OCI-LY7 (cell line): ENCODE data around the gene TMEM221. TPM values are rescaled to one million over a fixed set of nuclear protein-coding genes. Genes with fewer than 3 reads are reported as not detected.

Experiments used
- BruUV-seq: library from RNA; stranded (reverse); fragments of 400-500 nt; replicated peaks from 2 replicates; lab custom pipeline; 2021; lab: Mats Ljungman, UMichigan
- CTCF ChIA-PET: fragments of 300-600 bp; sonication (Branson Sonifier 250); formaldehyde crosslinking; loops from one replicate; lab custom pipeline; 2022; ENCODE audit warnings: antibody characterized with exemption; ENCODE audit not compliant: unreplicated experiment; lab: Charles Lee
- POLR2A ChIA-PET: fragments of 300-600 bp; sonication (Branson Sonifier 250); formaldehyde crosslinking; loops from one replicate; lab custom pipeline; 2022; ENCODE audit warnings: antibody characterized with exemption; lab: Charles Lee
- DNase-seq: peaks from one replicate; pipeline ENCODE4 v3.0.0-alpha.2; 2015; ENCODE audit warnings: low spot score
- H2AFZ ChIP-seq: fragments of 200-600 bp; sonication (generic), shearing (Covaris generic); 2 replicates; pipeline ENCODE4 v1.6.1; 2014; ENCODE audit warnings: mild to moderate bottlenecking, antibody characterized with exemption, low read length, moderate library complexity
- H3K27ac ChIP-seq: fragments of 200-600 bp; sonication (generic); 2 replicates; pipeline ENCODE4 v1.5.1; 2014; ENCODE audit warnings: mixed run types, low read depth, mild to moderate bottlenecking, moderate library complexity, low read length, inconsistent platforms; ENCODE audit not compliant: poor library complexity, severe bottlenecking
- H3K36me3 ChIP-seq: fragments of 200-600 bp; sonication (generic); 2 replicates; pipeline ENCODE4 v1.6.1; 2014; ENCODE audit warnings: mild to moderate bottlenecking, antibody characterized with exemption, low read length, moderate library complexity, mixed read lengths; ENCODE audit not compliant: insufficient read depth
- H3K4me1 ChIP-seq: fragments of 200-600 bp; sonication (generic); 2 replicates; pipeline ENCODE4 v1.5.1; 2014; ENCODE audit warnings: mild to moderate bottlenecking, low read length; ENCODE audit not compliant: insufficient read depth, poor library complexity, severe bottlenecking
- H3K4me2 ChIP-seq: fragments of 200-600 bp; sonication (generic); 2 replicates; pipeline ENCODE4 v1.6.1; 2014; ENCODE audit warnings: mild to moderate bottlenecking, low read length
- H3K4me3 ChIP-seq: fragments of 200-600 bp; sonication (generic); 2 replicates; pipeline ENCODE4 v1.5.1; 2014; ENCODE audit warnings: mild to moderate bottlenecking, low read depth, low read length; ENCODE audit not compliant: poor library complexity, severe bottlenecking
- H3K79me2 ChIP-seq: fragments of 200-600 bp; sonication (generic); 2 replicates; pipeline ENCODE4 v1.6.1; 2016; ENCODE audit warnings: low read depth, mild to moderate bottlenecking, low read length, moderate library complexity, mixed read lengths; ENCODE audit not compliant: insufficient read depth
- H3K9me2 ChIP-seq: fragments of 200-600 bp; sonication (generic); 2 replicates; pipeline ENCODE4 v1.6.1; 2016; ENCODE audit warnings: mild to moderate bottlenecking, low read length, mixed read lengths; ENCODE audit not compliant: insufficient read depth
- H3K9me3 ChIP-seq: fragments of 200-600 bp; sonication (generic); 2 replicates; pipeline ENCODE4 v1.6.1; 2014; ENCODE audit warnings: mild to moderate bottlenecking, mixed run types, low read length, mixed read lengths
- H4K20me1 ChIP-seq: fragments of 200-600 bp; sonication (generic); 2 replicates; pipeline ENCODE4 v1.6.1; 2014; ENCODE audit warnings: mild to moderate bottlenecking, antibody characterized with exemption, low read length, moderate library complexity, mixed read lengths; ENCODE audit not compliant: insufficient read depth
- CTCF ChIP-seq: fragments of 200-600 bp; sonication (generic); conservative IDR thresholded peaks from 2 replicates; pipeline ENCODE4 v1.5.1; 2014; ENCODE audit warnings: mild to moderate bottlenecking, antibody characterized with exemption, low read length, moderate library complexity, mixed read lengths
- EZH2phosphoT487 ChIP-seq: fragments of 200-600 bp; sonication (generic); IDR thresholded peaks from 2 replicates; pipeline ENCODE4 v1.6.1; 2018; ENCODE audit warnings: low read depth, borderline replicate concordance, mild to moderate bottlenecking, mixed run types, antibody characterized with exemption, low read length, moderate library complexity, mixed read lengths
- intact Hi-C: fragments of 100-400 bp; cut with micrococcal nuclease; formaldehyde crosslinking; loops from one replicate; pipeline ENCODE4 v1.10.0; 2022; ENCODE audit not compliant: unreplicated experiment
- total RNA-seq, 2 experiments: library from RNA; depleted of rRNA in 1 of 2; stranded (reverse); fragments of >200 nt in 1 of 2; shearing (Covaris generic) in 1 of 2; gene quantifications; 2 replicates each; pipeline ENCODE4 v1.2.3, GENCODE V29; 2014 to 2022

The TMEM221 gene
- total RNA-seq, 2 experiments from 2014 or later = not detected

DNA sequence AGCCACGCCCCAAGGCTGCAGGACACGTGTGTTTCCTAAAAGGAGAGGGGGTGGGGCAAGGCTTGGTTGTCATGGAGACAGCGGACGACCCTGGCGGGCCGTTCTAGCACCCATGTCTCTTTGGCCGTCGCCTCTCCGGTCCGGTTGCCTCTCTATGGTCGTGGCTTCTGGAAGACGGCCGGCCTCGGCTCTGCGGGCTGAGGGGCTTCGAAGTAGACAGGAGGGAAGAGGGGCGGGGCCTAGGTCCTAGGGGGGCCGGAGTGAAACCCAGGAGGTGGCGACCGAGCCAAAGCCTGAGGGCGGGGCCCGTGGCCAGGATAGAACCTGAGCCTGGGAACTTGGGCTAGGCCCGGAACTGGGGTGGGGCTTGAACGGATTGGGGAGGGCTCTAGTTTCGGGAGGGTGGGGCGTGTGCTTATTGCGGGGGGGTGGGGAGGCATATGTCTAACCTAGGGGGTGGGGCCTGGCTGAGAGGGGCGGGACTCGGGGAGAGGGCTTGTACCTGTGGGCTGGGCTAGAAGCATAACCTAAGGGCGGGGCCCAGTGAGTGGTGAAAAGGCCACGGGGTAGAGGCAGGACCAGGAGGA is 21.1 kb upstream of the TMEM221 start:
- POLR2A ChIA-PET = no interaction called here
- BruUV-seq = no TSS peak
- Histone ChIP-seq H3K4me2 (peak overlapping the region; percentile 82), H3K4me3 (peak overlapping the region; percentile 70), H2AFZ (peak overlapping the region; percentile 57), H3K9me3 (no peaks in the 10 kb centered on the region), H3K27ac (no peak overlapping the region), H3K79me2 (no peaks in the 10 kb centered on the region), H3K36me3 (no peaks in the 10 kb centered on the region), H4K20me1 (no peaks in the 10 kb centered on the region), H3K9me2 (no peaks in the 10 kb centered on the region), H3K4me1 (peaks cover 30% of the 10 kb centered on the region)
- TF ChIP-seq CTCF (no peak), EZH2phosphoT487 (no peak)
- DNase-seq = peak; percentile 92
- intact Hi-C loops = loop anchor here (5.0 kb wide), 1 partner anchor 62 kb away; the partner anchor contains the start of gene BST2
- CTCF ChIA-PET = interaction anchor here (0.6 kb wide), 1 partner anchor 53 kb away, joined by 9 read pairs; no protein-coding TSS in a partner anchor

GRCh38 chr19:17469092-17469480 is 20.6 kb upstream of the TMEM221 start:
- peak overlapping the region; percentile 82 for H3K4me2 ChIP-seq
- intact Hi-C loops = loop anchor here (5.0 kb wide), 1 partner anchor 62 kb away; the partner anchor contains the start of gene BST2
- no peaks in the 10 kb centered on the region for H3K36me3 ChIP-seq
- no peak overlapping the region for H3K27ac ChIP-seq
- ChIA-PET CTCF (no interaction called here), POLR2A (interaction anchor here (0.9 kb wide), 1 partner anchor 12 kb away, joined by 7 read pairs; no protein-coding TSS in a partner anchor)
- BruUV-seq = no TSS peak
- no peaks in the 10 kb centered on the region for H4K20me1 ChIP-seq
- peak overlapping the region; percentile 70 for H3K4me3 ChIP-seq
- H2AFZ ChIP-seq = peak overlapping the region; percentile 40; the same call in 1 of the 2 replicates
- H3K9me3 ChIP-seq = no peaks in the 10 kb centered on the region
- H3K4me1 ChIP-seq = peaks cover 30% of the 10 kb centered on the region
- no peak for TF ChIP-seq CTCF
- no peak for TF ChIP-seq EZH2phosphoT487
- no peaks in the 10 kb centered on the region for H3K79me2 ChIP-seq
- no peaks in the 10 kb centered on the region for H3K9me2 ChIP-seq
- DNase-seq = no peak
